Measurements from ENCODE around the gene AP2A2.

- no peak for TF ChIP-seq CTCF (IDR thresholded peaks at IDR 0.05)
- TF ChIP-seq REST (IDR thresholded peaks at IDR 0.05; ENCODE audit: insufficient read depth in 1 of 2, low read depth in 2 of 2, low read length in 1 of 2) = no peak
- no peak for TF ChIP-seq POLR2AphosphoS5 (IDR thresholded peaks at IDR 0.05; ENCODE audit: low read depth, low read length)
Measured at GRCh38 chr11:1008803-1009145, 83.1 kb downstream of the AP2A2 start.
